LNCaP clone FGC (cell line): Measurements from ENCODE around the gene CD164L2.

ENCODE experiments used
- DNase-seq: peaks from one replicate; pipeline ENCODE4 v3.0.0-alpha.2; 2011; ENCODE audit warnings: low read depth
- H3K4me3 ChIP-seq: 2 replicates; pipeline ENCODE4 v1.5.1; 2011; ENCODE audit warnings: mild to moderate bottlenecking, low read depth, low read length, control low read depth
- TF ChIP-seq, protein P1 (sequence below): IDR thresholded peaks from 2 replicates; pipeline ENCODE4 v1.5.1; 2012; ENCODE audit warnings: mild to moderate bottlenecking; ENCODE audit not compliant: control insufficient read depth, insufficient read depth; ENCODE audit errors: extremely low read depth

The CD164L2 gene

GRCh38 chr1:27398405-27399149 lies 15.4 kb upstream of the CD164L2 start:
- H3K4me3 ChIP-seq: no peak overlapping the region
- TF ChIP-seq, protein P1, sequence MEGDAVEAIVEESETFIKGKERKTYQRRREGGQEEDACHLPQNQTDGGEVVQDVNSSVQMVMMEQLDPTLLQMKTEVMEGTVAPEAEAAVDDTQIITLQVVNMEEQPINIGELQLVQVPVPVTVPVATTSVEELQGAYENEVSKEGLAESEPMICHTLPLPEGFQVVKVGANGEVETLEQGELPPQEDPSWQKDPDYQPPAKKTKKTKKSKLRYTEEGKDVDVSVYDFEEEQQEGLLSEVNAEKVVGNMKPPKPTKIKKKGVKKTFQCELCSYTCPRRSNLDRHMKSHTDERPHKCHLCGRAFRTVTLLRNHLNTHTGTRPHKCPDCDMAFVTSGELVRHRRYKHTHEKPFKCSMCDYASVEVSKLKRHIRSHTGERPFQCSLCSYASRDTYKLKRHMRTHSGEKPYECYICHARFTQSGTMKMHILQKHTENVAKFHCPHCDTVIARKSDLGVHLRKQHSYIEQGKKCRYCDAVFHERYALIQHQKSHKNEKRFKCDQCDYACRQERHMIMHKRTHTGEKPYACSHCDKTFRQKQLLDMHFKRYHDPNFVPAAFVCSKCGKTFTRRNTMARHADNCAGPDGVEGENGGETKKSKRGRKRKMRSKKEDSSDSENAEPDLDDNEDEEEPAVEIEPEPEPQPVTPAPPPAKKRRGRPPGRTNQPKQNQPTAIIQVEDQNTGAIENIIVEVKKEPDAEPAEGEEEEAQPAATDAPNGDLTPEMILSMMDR: no peak
- DNase-seq: no peak

DNA sequence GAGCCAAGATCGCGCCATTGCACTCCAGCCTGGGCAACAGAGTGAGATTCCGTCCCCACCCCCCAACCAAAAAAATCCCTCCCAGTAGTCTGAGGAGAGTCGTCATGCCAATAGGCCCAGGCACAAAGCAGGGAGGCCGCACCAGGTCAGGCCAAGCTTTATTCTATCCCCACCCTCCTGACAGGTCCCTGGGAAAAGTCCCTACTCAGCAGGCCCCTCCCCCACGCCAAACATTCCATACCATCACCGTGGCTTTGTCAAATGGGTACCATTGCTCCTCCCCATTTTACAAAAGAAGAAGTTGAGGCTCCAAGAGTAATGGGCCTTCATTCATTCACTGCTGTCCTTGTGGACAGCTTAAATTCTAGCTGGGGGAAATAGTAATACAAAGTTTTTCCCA lies 14.6 kb upstream of the CD164L2 start:
- TF ChIP-seq, protein P1: no peak
- DNase-seq: no peak
- no peak overlapping the region for H3K4me3 ChIP-seq

- TF ChIP-seq, protein P1: no peak
- no peak overlapping the region for H3K4me3 ChIP-seq
- no peak for DNase-seq
Measured at GRCh38 chr1:27397110-27397509, 14.0 kb upstream of the CD164L2 start.

DNA sequence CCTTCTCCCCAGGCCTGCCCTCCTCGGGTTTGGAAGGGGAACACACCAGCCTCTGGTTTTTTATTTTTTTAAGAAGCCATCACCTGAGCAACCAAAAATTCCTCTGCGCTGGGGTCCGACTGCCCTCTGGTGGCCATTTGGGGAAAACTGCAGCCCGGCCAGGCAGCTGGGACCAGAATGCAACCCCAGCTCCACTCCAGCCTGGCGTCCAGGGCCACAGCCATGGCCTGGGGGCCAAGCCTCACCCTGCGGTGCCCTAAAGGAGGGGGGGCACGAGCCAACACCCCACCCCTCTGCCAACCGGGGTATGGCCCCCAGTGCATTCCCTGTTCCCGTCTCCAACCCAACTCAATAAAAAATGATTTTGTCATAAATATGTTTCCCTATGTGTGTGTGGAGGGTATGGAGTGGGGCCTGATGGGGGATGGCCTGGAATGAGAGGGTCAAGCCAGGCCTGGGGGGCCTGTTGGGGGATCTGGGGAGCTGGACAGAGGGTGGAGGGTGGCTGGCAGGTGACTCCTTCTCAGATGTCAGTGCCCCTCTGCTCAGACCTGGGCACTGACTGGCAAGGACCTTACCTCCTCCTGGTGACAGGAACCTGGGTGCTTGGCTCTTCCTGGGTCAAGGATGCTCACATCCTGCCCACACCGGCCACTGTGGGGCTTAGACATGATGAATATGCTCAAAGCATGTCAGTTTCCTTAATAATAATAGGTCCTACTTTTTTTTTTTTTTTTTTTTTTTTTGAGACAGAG lies 12.5 kb upstream of the CD164L2 start:
- TF ChIP-seq, protein P1: peak; percentile 89
- H3K4me3 ChIP-seq: no peak overlapping the region
- DNase-seq: no peak

GRCh38 chr1:27394925-27395324 lies 11.8 kb upstream of the CD164L2 start:
- H3K4me3 ChIP-seq: no peak overlapping the region
- TF ChIP-seq, protein P1: no peak
- no peak for DNase-seq

DNA sequence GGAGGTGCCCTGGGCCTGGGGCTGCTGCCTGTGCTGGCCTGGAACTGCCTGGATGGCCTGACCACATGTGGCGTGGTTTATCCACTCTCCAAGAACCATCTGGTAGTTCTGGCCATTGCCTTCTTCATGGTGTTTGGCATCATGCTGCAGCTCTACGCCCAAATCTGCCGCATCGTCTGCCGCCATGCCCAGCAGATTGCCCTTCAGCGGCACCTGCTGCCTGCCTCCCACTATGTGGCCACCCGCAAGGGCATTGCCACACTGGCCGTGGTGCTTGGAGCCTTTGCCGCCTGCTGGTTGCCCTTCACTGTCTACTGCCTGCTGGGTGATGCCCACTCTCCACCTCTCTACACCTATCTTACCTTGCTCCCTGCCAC lies 11.1 kb upstream of the CD164L2 start:
- TF ChIP-seq, protein P1: no peak
- DNase-seq: no peak
- H3K4me3 ChIP-seq: no peak overlapping the region
